A549 (cell line): ENCODE measurements around the gene KCNQ1.

Source experiments
- CTCF ChIP-seq: fragments of >200 bp; sonication (Bioruptor Twin); formaldehyde crosslinking; IDR thresholded peaks from 3 replicates; pipeline ENCODE4 v1.5.1; 2016
- EP300 ChIP-seq, 2 experiments: fragments of >200 bp; sonication (Bioruptor Twin); formaldehyde crosslinking; IDR thresholded peaks; 2 replicates in 1 of 2; 3 replicates in 1 of 2; pipeline ENCODE4 v1.6.1; 2016 to 2017
- HDAC2 ChIP-seq: fragments of 200-600 bp; sonication (generic); IDR thresholded peaks from 2 replicates; pipeline ENCODE4 v1.6.1; 2016
- HOXB13 ChIP-seq: fragments of 250-450 bp; sonication (Bioruptor Pico); IDR thresholded peaks from 2 replicates; pipeline ENCODE4 v1.5.0; 2020; ENCODE audit warnings: low read depth, mild to moderate bottlenecking, moderate library complexity
- JUN ChIP-seq, 2 experiments: fragments of >200 bp; sonication (Bioruptor Twin); formaldehyde crosslinking; IDR thresholded peaks; 2 replicates in 1 of 2; 3 replicates in 1 of 2; pipeline ENCODE4 v1.6.1; 2016 to 2017
- JUNB ChIP-seq: fragments of >200 bp; sonication (Bioruptor Twin); formaldehyde crosslinking; IDR thresholded peaks from 2 replicates; pipeline ENCODE4 v1.6.1; 2016
- MAFK ChIP-seq: fragments of 450-650 bp; IDR thresholded peaks from 2 replicates; pipeline ENCODE4 v1.6.1; 2014; ENCODE audit not compliant: partially characterized antibody
- MAX ChIP-seq: IDR thresholded peaks from 2 replicates; pipeline ENCODE4 v1.6.1; 2012
- MYC ChIP-seq: IDR thresholded peaks from 2 replicates; pipeline ENCODE4 v1.6.1; 2012; ENCODE audit warnings: mild to moderate bottlenecking, inconsistent platforms, low read length, improper control_type of control experiment, borderline replicate concordance
- POLR2A ChIP-seq: IDR thresholded peaks from 2 replicates; pipeline ENCODE4 v1.6.1; 2012; ENCODE audit warnings: mild to moderate bottlenecking, low read length
- POLR2AphosphoS2 ChIP-seq: conservative IDR thresholded peaks from 2 replicates; pipeline ENCODE4 v1.6.1; 2012; ENCODE audit warnings: low read length, improper control_type of control experiment, inconsistent platforms
- SMC3 ChIP-seq: fragments of >200 bp; sonication (Bioruptor Twin); formaldehyde crosslinking; IDR thresholded peaks from 3 replicates; pipeline ENCODE4 v1.6.1; 2018; ENCODE audit warnings: inconsistent platforms
- SREBF2 ChIP-seq: fragments of 450-650 bp; IDR thresholded peaks from 2 replicates; pipeline ENCODE4 v1.6.1; 2014; ENCODE audit warnings: mild to moderate bottlenecking, moderate library complexity
- ZFP36 ChIP-seq: fragments of 450-650 bp; IDR thresholded peaks from 2 replicates; pipeline ENCODE4 v1.6.1; 2014; ENCODE audit warnings: borderline replicate concordance; ENCODE audit not compliant: partially characterized antibody

GRCh38 chr11:2792381-2793250, 347.8 kb downstream of the KCNQ1 start:
- no peak for TF ChIP-seq HDAC2
- no peak for TF ChIP-seq SREBF2
- no peak for TF ChIP-seq MYC
- TF ChIP-seq CTCF = no peak
- TF ChIP-seq POLR2A = no peak
- TF ChIP-seq POLR2AphosphoS2 = no peak
- no peak for TF ChIP-seq SMC3
- no peak for TF ChIP-seq JUN (IDR thresholded peaks at IDR 0.05)
- TF ChIP-seq EP300 (IDR thresholded peaks at IDR 0.05) = no peak
- TF ChIP-seq HOXB13 = no peak
- no peak for TF ChIP-seq MAFK
- TF ChIP-seq ZFP36 = no peak
- no peak for TF ChIP-seq MAX
- TF ChIP-seq JUNB = no peak
